ENCODE data around the gene PKHD1.

DNA sequence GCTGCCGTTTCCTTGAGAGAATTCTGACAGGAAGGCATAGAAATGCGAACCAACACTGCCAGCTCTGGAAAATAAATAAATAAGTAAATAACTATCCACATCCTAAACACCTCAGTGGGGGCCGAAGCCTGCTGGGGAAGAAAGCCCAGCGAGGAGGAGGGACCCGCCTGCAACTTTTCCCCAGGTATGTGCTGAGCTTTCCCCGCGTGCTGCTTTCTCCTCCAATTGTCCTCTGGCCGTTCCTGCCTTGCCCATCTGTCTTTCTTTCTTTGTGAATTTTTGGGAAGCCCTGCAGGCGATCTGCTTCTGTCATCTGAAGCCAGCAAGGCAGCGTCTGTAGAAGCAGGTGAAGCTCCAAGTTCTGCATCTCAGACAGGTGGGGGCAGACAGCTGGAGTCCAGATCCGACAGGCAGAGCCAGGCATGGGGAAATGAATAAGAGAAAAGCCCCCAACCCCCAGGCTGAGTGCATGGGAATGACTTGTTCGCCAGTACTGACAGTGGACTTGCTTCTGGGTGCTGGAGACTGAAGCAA is 49.6 kb upstream of the PKHD1 start:
- TF ChIP-seq, protein P1, sequence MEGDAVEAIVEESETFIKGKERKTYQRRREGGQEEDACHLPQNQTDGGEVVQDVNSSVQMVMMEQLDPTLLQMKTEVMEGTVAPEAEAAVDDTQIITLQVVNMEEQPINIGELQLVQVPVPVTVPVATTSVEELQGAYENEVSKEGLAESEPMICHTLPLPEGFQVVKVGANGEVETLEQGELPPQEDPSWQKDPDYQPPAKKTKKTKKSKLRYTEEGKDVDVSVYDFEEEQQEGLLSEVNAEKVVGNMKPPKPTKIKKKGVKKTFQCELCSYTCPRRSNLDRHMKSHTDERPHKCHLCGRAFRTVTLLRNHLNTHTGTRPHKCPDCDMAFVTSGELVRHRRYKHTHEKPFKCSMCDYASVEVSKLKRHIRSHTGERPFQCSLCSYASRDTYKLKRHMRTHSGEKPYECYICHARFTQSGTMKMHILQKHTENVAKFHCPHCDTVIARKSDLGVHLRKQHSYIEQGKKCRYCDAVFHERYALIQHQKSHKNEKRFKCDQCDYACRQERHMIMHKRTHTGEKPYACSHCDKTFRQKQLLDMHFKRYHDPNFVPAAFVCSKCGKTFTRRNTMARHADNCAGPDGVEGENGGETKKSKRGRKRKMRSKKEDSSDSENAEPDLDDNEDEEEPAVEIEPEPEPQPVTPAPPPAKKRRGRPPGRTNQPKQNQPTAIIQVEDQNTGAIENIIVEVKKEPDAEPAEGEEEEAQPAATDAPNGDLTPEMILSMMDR (IDR thresholded peaks at IDR 0.05) = no peak
- no peak for TF ChIP-seq POLR2A (IDR thresholded peaks at IDR 0.05)

Measured in body of pancreas (tissue), 4 donors.